Progenitor cell of endocrine pancreas (in vitro differentiated cells): ENCODE results near the gene RPS26. TPM values are rescaled to one million over a fixed set of nuclear protein-coding genes. Genes with fewer than 3 reads are reported as not detected.
"Not testable (repeated sequence)": the region's sequence is repeated elsewhere in the genome, so short reads cannot be mapped to it uniquely, and the experiment has no call there.

ENCODE experiments used
- DNase-seq: peaks from one replicate; pipeline ENCODE4 v3.0.0; 2021; ENCODE audit warnings: low spot score; ENCODE audit not compliant: unreplicated experiment
- H3K27ac Mint-ChIP-seq: 2 replicates; pipeline ENCODE4 v1.8.0; 2021; ENCODE audit warnings: mild to moderate bottlenecking, moderate library complexity, mixed read lengths
- H3K27me3 Mint-ChIP-seq: 2 replicates; pipeline ENCODE4 v1.8.0; 2021; ENCODE audit warnings: mixed read lengths
- H3K36me3 Mint-ChIP-seq: 2 replicates; pipeline ENCODE4 v1.8.0; 2022; ENCODE audit warnings: mixed read lengths; ENCODE audit not compliant: insufficient read depth
- H3K4me1 Mint-ChIP-seq: 2 replicates; pipeline ENCODE4 v1.8.0; 2021; ENCODE audit warnings: low read depth, mixed read lengths
- H3K4me3 Mint-ChIP-seq: 2 replicates; pipeline ENCODE4 v1.8.0; 2021; ENCODE audit warnings: low read depth, mild to moderate bottlenecking, moderate library complexity, mixed read lengths
- H3K9me3 Mint-ChIP-seq: 2 replicates; pipeline ENCODE4 v1.8.0; 2021; ENCODE audit warnings: low read depth, mixed read lengths
- total RNA-seq: library from RNA; stranded (reverse); gene quantifications from 2 replicates; pipeline ENCODE4 v1.2.1, GENCODE V29; 2021
- TF ChIP-seq, protein P1 (sequence below): fragments of 200-600 bp; sonication (generic); IDR thresholded peaks from one replicate; pipeline ENCODE4 v1.5.0; 2021; ENCODE audit warnings: antibody characterized with exemption, mild to moderate bottlenecking; ENCODE audit not compliant: unreplicated experiment

Gene RPS26
- total RNA-seq, 1 donor from 2014 or later = 39.3 TPM

DNA sequence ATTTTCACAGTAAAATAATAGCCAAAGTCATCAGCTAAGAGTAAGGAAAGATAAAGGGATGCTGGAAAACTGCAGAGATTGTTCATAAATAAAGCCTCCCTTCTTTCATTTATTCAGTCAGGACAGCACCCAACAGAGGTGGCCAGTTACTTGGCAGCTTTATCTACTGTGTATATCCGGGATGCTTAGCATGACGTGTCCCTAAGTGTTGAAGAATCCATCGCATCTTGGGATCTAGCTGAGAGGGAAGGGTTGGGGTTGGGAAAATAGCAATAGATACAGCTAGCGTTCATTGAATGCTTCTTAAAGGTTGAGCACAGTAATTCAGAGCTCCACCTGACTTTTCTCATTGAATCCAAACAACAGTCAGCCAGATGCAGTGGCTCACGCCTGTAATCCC is 32.7 kb downstream of the RPS26 start:
- no peaks in the 10 kb centered on the region for H3K27me3 Mint-ChIP-seq
- H3K36me3 Mint-ChIP-seq = no peaks in the 10 kb centered on the region
- DNase-seq = no peak
- no peak overlapping the region for H3K27ac Mint-ChIP-seq
- no peak overlapping the region for H3K4me3 Mint-ChIP-seq
- H3K9me3 Mint-ChIP-seq = no peaks in the 10 kb centered on the region
- H3K4me1 Mint-ChIP-seq = peaks cover 6% of the 10 kb centered on the region
- TF ChIP-seq, protein P1, sequence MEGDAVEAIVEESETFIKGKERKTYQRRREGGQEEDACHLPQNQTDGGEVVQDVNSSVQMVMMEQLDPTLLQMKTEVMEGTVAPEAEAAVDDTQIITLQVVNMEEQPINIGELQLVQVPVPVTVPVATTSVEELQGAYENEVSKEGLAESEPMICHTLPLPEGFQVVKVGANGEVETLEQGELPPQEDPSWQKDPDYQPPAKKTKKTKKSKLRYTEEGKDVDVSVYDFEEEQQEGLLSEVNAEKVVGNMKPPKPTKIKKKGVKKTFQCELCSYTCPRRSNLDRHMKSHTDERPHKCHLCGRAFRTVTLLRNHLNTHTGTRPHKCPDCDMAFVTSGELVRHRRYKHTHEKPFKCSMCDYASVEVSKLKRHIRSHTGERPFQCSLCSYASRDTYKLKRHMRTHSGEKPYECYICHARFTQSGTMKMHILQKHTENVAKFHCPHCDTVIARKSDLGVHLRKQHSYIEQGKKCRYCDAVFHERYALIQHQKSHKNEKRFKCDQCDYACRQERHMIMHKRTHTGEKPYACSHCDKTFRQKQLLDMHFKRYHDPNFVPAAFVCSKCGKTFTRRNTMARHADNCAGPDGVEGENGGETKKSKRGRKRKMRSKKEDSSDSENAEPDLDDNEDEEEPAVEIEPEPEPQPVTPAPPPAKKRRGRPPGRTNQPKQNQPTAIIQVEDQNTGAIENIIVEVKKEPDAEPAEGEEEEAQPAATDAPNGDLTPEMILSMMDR = no peak

DNA sequence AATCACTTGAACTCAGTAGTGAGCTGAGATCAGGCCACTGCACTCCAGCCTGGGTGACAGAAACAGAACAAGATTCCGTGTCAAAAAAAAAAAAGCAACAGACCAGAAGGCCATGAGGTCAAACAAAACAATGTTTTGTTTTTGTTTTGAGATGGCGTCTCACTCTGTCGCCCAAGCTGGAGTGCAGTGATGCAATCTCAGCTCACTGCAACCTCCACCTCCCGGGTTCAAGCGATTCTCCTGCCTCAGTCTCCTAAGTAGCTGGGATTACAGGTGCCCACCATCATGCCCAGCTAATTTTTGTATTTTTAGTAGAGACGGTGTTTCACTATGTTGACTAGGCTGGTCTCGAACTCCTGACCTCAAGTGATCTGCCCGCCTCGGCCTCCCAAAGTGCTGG is 36.2 kb downstream of the RPS26 start:
- H3K27me3 Mint-ChIP-seq, H3K9me3 Mint-ChIP-seq, H3K36me3 Mint-ChIP-seq, DNase-seq, H3K27ac Mint-ChIP-seq: not testable (repeated sequence)
- H3K4me1 Mint-ChIP-seq = peaks cover 22% of the 10 kb centered on the region
- peak overlapping the region; percentile 40 for H3K4me3 Mint-ChIP-seq

DNA sequence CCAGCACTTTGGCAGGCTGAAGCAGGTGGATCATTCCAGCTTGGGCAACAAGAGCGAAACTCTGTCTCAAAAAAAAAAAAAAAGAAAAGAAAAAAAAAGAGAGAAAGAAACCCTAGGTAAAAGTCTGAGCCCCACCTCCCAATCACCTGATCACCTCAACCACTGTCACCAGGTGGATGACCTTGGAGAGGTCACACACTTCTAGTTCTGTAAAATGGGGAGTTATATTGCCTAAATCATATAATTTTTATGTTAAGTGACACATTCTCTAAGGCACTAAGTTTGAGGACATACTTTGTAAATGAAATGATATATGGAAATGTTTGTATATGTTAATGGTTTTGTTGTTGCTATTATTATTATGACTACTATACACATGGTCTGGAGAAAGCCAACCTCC is 36.7 kb downstream of the RPS26 start:
- Mint-ChIP-seq H3K36me3 (no peaks in the 10 kb centered on the region), H3K9me3 (no peaks in the 10 kb centered on the region), H3K27me3 (no peaks in the 10 kb centered on the region), H3K27ac (peak overlapping the region; percentile 99), H3K4me1 (peaks cover 22% of the 10 kb centered on the region), H3K4me3 (peak overlapping the region; percentile 93)
- DNase-seq = no peak
- TF ChIP-seq, protein P1 = no peak

DNA sequence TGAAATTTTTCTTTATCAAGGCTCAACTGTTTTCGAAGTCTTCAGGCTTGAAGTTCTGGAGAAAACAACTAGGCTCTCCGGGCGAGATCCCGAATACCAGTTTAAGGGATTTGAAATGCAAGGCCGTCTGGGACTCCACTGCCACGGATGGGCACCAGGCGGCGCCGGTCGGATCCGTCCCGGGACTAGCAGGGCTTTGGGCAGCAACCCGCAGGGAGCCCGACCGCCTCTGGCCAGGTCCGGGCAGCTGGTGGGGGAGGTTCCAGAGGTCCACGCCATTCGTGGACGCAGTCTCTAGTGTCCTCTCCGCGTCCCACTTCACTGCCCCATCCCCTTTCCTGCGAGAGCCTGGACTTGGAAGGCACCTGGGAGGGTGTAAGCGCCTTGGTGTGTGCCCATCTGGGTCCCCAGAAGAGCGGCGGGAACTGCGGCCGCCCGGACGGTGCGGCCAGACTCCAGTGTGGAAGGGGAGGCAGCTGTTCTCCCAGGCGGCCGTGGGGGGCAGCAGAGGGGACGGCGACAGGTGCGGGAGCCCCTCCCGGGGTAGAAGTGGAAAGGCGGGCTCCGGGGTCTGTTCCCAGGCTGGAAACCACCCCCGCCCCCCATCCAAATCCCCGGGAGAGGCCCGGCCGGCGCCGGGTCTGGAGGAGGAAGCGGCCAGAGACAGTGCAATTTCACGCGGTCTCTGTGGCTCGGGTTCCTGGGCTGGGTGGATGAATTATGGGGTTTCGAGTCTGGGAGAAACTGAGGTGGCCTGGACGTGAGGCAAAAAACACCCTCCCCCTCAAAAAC is 37.4 kb downstream of the RPS26 start:
- Mint-ChIP-seq H3K4me3 (peak overlapping the region; percentile 93), H3K9me3 (no peaks in the 10 kb centered on the region), H3K27me3 (no peaks in the 10 kb centered on the region), H3K27ac (peak overlapping the region; percentile 99), H3K4me1 (peaks cover 27% of the 10 kb centered on the region), H3K36me3 (peaks cover 4% of the 10 kb centered on the region)
- DNase-seq = peak; percentile 91
- TF ChIP-seq, protein P1 = peak; percentile 73

DNA sequence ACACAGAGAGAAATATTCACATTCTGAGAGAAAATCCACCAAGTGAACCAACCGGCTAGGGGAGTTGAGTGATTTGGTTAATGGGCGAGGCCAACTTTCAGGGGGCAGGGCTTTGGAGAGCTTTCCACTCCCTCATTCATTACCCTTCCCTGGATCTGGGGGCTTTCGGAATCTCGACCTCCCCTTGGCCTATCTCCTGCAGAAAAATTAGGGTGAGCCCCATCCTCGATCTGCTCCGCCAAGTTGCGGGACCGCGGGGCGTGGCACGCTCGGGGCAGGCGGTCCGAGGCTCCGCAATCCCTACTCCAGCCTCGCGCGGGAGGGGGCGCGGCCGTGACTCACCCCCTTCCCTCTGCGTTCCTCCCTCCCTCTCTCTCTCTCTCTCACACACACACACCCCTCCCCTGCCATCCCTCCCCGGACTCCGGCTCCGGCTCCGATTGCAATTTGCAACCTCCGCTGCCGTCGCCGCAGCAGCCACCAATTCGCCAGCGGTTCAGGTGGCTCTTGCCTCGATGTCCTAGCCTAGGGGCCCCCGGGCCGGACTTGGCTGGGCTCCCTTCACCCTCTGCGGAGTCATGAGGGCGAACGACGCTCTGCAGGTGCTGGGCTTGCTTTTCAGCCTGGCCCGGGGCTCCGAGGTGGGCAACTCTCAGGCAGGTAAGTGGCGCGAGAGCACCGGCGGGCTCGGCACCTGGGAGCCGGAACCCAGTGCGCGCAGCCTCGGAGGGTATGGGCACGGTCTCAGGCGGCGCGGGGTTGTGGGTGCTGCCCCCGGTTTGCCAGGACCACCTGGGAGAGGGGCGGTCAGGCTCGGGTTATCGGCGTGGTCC is 38.2 kb downstream of the RPS26 start, which contains the start of gene ERBB3:
Gene ERBB3, plus strand, starts transcription at position 443 of the 833 bp plus-strand sequence. Its CDS starts 136 bp downstream, at position 579.
- DNase-seq = peak; percentile 75
- Mint-ChIP-seq H3K27ac (peak within 1 kb of the TSS; percentile 99), H3K27me3 (no peaks in the 10 kb centered on the region), H3K9me3 (no peaks in the 10 kb centered on the region), H3K36me3 (peaks cover 9% of the 10 kb centered on the region), H3K4me3 (peak within 1 kb of the TSS; percentile 93), H3K4me1 (peaks cover 27% of the 10 kb centered on the region)
- TF ChIP-seq, protein P1 = no peak
